Stimulated activated CD4-positive, alpha-beta T cell treated with anti-CD3 and anti-CD28 coated beads, TNF-alpha, amount 100 ng/mL, for 1 hour (primary cell): ENCODE results near the gene MAJIN.
A peak's percentile ranks its signal among the peaks of the same experiment; 100 is the strongest.

ENCODE experiments used
- DNase-seq, 3 donors: peaks; one replicate each; pipeline ENCODE4 v3.0.0-alpha.2; 2020; ENCODE audit warnings: low read depth in 3 of 3, low spot score in 1 of 3

Gene MAJIN

DNA sequence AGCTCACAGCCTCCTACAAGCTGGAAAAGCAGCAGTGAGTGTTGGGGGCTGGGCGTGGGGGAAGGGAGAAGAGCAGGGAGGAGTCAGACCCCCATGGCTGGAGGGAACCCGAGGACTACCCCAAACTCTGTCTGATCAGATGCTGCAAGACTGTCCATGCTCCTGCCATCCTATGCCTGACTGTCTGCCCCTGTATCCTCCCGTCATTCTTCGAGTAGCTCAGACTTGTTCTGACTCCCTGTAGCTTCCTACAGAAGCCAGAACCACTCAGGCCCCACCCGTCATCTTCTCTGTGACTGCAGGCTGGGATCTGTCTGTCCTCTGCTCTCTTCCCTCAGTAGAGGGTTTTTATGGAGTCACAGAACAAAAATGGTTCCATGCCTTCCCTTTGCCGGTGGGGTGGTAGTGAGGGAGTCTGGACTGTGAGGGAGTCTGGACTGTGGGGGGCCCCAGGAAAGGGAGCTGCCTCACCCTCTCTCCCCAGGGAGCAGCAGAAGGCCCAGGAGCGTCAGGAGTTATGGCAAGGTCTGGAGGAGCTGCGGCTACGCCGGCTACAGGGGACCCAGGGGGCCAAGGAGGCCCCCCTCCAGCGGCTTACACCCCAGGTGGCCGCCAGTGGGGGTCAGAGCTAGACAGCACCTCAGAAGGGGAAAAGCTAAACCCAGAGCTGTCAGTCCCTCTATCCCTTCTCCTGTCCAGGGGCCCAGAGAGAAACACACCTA is 38.5 kb downstream of the MAJIN start:
- DNase-seq = no peak

DNA sequence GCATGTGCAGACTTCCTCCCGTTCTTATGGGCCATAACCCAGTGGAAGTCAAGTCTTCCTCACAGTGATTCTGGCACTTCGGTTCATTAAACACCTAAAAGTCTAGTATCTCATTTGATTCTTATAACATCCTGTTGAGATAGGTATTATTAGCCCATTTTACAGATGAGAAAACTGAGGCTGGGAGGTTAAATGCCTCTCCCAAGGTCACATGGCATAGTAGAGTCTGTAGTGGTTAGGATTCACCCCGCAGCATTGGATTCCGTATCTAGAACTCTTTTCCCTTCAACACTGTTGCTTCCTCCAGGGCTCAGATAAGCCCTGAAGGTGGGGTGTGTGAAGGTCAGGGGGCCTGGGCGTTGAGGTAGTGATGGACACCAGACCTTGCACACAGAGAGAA is 39.6 kb downstream of the MAJIN start:
- DNase-seq = no peak

DNA sequence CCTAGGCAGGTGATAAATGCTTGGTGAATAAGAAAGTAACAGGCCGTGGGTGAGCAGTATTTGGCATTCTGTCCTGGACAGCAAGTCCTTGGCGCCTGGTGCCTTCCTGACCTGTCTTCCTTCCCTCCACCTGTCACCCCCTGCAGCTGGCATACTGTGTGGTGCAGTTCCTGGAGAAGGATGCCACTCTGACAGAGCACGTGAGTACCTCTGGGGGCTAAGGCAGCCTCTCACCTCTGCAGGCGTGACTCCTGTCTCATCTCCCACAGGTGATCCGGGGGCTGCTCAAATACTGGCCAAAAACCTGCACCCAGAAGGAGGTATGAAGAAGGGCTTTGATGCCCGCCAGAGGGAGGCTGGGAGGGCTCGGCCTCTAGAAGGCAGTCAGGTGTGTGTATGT is 40.6 kb downstream of the MAJIN start:
- DNase-seq = no peak

DNA sequence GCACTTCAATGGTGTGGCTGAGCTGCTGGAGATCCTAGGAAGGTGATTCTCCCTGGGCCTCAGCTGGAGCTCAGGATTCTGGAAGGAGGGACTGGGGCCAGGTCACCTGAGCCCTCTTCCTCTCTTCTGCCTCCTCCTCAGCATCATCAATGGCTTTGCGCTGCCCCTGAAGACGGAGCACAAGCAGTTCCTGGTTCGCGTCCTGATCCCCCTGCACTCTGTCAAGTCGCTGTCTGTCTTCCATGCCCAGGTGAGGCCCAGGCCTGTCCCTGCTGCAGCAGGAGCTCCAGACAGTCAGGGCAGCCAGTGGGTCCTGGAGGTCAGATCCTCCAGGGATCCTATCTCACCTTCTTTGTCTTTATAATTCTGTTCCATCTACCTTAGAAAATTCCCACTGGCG is 41.6 kb downstream of the MAJIN start:
- DNase-seq = no peak

DNA sequence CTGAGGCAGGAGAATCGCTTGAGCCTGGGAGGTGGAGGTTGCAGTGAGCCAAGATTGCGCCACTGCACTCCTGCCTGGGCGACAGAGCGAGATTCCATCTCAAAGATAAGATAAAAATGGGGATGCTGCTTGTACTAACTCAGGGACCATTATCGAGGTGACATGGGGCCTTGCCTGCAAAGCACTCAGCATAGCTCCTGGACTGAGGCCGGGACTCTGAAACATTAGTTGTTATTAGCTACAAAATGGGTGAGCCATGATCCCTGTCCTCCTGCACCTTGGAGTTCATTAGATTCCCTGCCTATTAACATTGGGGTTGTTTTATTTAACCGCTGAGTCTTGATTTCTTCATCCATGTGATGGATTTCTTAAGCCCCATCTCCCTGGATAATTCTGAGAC is 42.3 kb downstream of the MAJIN start:
- DNase-seq = no peak

DNA sequence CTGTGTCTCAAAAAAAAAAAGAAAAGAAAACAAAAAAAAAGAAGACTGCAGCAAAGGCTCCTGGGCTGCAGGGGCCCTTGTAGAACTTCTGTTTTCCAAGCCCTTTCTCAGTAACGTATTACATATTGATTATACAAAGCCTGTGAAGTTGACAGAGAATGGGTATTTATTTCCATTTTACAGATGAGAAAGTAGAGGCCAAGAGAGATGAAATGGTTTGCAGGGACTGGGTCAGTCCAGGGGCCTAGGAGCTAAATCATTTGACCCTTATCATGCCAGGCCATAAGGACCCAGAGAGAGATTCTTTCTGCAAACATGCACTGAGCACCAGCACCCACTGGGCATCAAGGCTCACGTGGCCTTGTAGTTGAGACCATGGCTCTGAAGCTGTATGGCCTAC is 43.0 kb downstream of the MAJIN start:
- DNase-seq = no peak

DNA sequence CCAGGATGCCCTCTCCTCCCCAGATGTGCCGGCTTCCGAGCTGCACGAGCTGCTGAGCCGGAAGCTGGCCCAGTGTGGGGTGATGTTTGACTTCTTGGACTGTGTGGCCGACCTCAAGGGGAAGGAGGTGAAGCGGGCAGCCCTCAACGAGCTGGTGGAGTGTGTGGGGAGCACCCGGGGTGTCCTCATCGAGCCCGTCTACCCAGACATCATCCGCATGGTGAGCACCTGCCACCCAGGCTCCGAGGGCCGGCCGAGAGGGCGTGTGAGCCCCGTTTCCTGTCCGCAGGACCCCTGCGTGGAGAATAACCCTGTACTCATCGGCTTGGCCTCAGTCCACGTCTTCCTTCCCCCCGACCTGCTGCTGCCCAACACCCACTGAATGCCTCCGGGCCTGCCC is 45.2 kb downstream of the MAJIN start:
- DNase-seq = no peak

DNA sequence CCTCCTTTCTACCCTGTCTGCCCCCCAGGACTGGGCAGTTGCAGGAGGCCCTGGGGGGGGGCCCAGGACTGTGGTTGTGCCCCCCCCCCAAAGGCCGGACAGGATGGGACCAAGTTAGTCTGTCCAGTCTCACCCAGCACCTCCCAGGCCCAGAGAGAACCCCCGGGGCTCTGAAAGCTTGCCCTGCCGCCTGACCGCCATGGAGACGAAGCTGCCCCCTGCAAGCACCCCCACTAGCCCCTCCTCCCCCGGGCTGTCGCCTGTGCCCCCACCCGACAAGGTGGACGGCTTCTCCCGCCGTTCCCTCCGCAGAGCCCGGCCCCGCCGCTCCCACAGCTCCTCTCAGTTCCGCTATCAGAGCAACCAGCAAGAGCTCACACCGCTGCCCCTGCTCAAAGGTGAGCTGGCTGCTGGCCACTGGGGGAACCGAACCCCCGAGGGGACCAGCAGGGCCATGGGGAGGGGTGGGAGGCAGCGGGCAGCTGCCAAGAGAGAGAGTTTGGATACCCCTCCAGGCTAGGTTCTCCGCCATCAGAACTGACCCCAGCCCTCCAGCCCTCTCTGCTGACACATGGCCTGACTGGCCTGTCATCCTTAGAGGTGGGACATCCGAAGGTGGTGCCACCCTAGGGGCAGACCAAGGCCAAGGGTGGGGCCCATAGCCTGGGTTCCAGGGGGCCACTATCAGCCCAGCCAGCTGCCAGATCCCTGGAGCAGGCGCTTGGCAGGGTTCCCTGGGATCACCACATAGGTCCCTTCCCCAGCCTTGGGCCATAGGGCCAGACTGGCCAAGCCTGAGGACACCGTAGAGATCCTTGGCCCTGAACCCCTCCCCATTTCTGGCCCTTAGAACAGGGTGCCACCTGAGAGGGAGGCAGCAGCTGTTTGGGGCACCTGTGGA is 46.1 kb downstream of the MAJIN start:
- no peak for DNase-seq

DNA sequence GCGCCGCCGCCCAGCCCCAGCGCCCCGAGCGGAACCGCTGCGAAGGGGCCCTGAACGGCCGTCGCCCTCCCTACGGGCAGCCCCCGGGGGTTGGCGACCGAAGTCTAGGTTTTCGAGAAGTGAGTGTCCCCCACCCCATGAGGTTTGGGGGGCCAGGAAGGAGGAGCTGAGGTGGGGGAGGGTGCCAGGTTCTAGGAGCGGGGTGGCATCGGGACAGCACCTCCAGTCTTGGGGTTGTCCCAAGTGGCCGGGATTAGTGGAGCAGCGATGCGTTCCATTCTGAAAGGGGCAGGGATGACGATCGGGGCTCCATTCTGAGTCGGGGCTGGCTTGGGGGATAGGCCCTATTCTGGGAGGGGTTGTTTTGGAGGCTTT is 47.0 kb downstream of the MAJIN start:
- DNase-seq = no peak

DNA sequence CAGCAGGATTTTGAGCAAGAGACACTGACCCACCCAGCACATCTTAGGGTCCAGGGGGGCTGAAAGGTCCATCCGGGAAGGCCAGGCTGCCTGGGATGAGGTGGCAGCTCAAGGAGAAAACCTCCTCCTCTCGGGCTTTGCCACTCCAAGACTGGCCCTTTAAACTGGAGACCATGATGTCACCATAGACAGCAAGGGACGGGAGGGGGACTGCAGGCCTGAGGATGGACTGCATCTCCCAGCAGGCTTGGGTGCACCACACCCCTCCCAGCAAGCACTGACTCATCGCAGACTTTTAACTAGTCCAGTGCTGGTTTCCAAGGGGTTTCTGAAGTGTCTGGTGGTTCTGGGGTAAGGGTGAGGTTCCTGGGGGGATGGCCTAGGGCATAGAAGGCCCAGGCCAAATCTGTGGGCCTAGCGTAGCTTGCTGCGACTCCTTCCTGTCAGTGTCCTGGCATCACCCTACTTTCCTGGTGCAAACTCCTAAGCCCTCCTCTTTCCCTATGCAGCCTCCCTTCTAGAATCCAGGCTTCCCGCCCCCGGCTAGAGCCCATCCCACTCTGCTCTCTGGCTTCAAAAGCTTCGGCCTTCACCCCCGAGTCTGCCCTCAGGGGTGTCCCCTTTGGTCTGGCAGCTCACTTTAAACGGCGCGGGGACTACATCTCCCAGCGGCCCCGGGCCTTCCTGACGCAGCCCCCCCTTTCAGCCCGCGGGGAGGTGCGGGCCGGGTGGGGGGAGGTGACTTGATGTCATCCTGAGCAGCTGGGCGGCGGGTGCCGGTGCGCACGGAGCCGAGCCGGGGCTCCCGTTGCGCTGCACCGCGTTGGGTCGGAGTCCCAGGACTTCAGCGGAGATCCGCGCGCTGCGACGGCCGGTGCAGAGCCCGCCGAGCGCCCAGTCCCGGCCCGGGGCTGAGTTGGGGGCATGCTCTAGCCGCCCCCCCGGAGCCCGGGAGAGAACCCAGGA is 47.7 kb downstream of the MAJIN start, which contains the start of gene PPP2R5B:
PPP2R5B (plus strand) TSS at position 746 of the 966 bp plus-strand sequence. CDS start 1,046 bp downstream, outside the sequence.
- DNase-seq = peak; percentile 69 to 81 (median 78)

DNA sequence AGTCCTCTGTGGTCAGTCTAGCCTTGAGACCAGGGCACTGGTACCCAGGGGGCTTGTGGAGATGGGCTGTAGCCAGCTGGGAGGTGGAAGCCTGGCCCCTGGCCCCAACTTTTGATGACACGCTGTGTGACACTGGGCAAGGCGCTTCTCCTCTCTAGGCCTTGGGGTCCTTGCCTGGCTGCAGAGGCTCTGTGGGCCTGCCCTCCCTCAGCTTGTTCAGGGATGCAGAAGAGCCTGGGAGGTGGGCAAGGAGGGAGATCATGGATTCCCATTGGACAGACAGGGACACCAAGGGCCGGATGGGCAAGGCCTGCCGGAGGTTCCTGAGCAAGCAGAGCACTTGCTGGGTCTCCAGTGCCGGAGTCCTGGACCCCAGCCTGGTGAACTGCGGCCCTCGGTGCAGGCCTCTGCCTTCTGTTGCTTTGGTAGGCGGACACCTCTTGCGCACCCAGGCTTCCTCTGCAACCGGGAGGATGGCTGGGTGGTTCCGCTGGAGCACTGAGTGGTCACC is 48.7 kb downstream of the MAJIN start:
- DNase-seq = no peak

DNA sequence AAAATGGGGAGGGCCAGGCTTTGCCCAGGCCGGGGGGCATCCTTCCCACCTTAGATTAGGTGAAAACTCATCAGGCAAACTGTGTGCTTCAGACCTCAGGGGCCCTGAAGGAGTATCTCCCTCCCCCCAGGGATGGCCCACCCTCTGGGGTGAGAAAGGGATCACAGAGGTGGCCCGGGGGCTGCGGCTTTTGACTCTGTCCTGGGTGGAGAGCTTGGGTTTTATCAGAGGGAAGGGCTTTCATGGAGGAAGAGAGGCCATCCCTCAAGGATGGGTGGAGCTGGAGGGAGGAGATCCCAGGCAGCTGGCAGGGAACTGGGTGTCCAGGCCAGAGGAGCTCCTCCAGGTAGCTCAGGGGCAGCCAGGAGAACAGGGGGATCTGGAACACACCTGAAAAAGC is 50.5 kb downstream of the MAJIN start:
- DNase-seq = no peak

DNA sequence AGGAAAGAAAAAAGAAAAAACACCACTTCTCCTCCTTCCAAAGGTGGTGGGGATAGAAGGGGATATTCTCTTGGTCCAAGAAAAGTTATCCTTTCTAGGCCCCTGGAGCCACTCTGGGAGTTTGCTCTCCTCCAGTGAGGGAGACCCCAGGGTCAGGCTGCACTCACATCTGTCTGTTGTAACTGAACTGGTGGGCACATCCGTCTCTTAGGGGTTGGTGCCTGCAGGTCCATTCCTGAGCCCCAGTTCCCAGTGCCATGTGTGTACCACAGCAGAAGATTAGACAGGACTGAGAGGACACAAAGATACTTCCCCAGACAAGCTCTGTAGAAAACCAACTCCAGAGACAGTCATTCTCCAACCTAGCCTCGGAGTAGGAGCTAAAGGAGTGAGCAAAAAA is 51.8 kb downstream of the MAJIN start:
- no peak for DNase-seq

DNA sequence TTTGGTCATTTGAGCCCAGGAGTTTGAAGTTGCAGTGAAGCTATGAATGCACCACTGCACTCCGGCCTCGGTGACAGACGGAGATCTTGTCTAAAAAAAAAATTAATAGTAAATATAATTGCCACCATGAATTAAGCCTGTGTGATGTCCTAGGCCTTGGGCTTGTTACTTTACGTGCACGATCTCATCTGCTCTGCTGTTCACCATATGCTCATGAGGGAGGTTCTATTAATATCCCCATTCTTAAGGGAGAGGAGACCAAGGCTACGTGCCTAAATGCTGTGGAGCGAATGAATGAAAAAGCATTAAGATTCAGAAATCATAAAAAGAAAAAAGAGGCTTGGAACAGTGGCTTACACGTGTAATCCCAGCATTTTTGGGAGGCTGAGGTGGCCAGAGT is 52.3 kb downstream of the MAJIN start:
- no peak for DNase-seq

DNA sequence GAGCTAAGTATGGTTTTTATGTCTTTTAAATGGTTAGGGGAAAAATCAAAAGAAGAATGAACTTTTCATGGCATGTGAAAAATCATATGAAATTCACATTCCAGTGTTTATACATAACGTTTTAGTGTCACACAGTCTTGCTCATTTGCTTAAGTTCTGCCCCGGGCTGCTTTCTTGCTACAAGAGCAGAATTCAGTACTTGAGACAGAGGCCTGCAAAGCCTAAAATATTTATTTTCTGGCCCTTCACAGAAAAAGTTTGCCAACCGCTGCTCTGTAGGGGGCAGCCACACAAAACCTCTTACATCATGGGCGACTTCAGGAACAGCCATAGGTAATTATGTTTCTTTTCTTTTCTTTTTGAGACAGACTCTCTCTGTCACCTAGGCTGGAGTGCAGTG is 53.9 kb downstream of the MAJIN start:
- DNase-seq = no peak

DNA sequence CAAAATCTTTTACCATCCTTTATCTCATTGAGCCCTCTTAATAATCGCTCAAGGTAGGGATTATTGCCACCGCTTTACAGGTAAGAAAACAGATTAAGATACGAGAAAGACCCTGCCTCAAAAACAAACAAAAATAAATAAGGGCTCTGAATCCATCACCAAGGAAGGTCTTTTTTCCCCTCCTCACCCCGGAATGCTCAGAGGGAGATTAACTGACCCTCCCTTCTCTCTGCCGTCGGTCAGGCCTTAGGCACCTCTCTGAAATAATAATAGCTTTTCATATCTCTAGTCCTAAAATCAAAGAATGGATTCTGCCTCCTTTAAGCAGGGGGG is 54.3 kb downstream of the MAJIN start:
- DNase-seq = no peak

DNA sequence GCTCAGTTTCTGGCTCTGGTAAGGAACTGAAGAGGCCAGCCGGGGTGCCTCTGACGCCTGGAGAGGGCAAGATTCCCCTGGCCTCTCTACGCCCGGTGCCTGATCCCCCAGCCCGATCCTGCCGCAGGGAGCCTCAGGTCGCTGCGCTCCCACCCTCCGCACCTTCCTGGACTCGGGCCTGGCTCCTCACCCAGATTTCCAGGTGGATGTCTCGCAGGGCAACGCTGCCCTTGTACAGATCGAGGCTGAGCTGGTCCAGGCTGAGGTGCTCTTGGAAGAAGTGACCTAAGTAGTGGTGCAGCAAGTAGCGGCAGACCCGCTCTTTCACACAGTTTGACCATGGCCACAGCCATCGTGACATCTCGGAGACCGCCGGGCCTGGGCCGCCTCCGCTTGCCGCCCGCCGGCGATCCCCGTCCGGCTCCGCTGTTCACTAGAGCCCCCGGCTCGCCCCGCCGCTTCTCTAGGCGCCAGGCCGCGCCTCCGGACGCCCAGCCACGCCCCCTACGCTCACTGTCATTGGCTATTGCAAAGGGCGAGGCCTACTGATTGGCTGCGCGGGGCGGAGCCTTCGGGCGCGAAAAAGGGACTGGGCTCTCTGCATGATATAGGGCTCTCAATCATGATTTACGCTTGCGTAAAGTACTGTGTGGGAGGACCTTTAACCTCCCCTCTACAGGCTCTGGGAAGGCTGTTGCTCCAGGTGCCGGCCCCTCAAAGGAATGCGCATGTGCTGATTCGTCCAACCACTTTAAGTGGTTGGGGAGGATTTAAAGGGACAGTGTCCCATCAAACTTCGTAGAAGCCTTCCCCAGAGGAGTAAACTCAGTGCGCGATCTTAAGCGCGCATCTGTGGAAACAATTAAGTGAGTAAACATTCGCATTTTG is 54.9 kb downstream of the MAJIN start, which contains the start of gene ATG2A:
ATG2A (minus strand) TSS at position 435 of the 888 bp plus-strand sequence; CDS start at position 361, 74 bp downstream.
- peak; percentile 95 to 98 (median 98) for DNase-seq

DNA sequence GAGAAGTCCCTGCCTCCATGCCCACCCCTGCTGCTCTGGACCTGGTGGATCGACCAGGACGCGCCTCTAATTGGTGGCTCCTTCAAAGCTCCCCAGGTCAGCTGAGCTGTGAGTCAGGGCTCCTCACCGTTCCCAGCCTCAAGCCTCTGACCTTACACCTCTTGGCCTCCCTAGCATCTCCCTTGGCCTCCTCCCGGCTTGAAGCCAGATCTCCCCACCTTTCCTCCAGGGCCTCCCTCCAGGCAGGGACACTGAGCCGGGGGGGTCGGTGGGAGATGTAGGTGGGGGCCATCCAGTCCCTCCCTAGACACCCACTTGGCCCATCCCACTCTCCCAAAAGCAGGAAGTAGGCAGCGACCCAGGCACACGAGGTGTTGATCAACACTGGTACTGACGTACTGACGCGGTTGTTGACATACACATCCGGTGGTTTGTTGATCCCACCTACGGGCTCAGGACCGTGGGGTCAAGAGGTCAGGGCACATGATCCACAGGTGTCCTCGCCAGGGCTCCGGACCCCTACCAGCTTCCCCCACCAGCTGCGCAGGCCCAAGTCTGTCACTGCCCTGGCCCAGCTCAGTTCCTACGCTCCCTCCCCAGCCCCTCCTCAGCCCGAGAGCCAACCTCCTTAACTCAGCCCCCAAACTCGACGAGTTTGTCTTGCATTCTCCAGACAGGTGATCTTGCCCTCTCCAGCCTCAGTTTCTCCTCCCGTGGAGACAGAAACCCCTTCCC is 55.7 kb downstream of the MAJIN start:
- DNase-seq = no peak

DNA sequence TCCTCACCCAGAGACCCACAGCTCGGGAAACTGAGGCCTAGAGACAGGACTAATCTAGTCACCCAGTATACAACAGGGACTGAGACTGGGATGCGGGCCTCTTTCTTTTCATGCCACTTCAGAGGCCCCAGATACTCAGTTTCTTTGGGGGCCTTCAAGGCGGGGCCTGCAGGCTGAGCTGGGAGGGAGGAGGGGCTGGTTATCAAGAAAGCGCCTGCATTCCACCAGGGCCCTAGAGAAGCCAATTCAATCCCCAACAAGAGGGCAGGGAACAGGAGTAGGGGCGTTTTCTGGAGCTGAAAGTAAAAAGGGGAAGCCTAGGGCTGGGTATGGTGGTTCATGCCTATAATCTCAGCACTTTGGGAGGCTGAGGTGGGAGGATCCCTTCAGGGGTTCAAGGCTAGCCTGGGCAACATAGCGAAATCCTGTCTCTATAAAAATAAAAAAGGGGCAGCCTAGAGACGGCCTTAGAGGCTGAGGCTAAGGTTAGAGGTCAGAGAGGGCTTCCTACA is 56.5 kb downstream of the MAJIN start:
- DNase-seq = no peak
